ENCODE data around the gene CDH7.

- TF ChIP-seq TEAD2 (CRISPR knock-in tag; IDR thresholded peaks at IDR 0.05): no peak
- TF ChIP-seq POLR2A (IDR thresholded peaks at IDR 0.05; ENCODE audit: insufficient read depth in 1 of 2, low read depth in 2 of 2, low read length in 2 of 2): no peak
- no peak for TF ChIP-seq CTCF (CRISPR knock-in tag; IDR thresholded peaks at IDR 0.05)
- no peak for TF ChIP-seq CBX1 (IDR thresholded peaks at IDR 0.05; ENCODE audit: low read depth)
- no peak for TF ChIP-seq NR2C2 (CRISPR knock-in tag; IDR thresholded peaks at IDR 0.05; ENCODE audit: borderline replicate concordance)
- TF ChIP-seq ARHGAP35 (CRISPR knock-in tag; IDR thresholded peaks at IDR 0.05; ENCODE audit: borderline replicate concordance): no peak
- TF ChIP-seq EZH2 (conservative IDR thresholded peaks at IDR 0.05; ENCODE audit: low read depth, low read length): no peak
- TF ChIP-seq ZFAT (CRISPR knock-in tag; conservative IDR thresholded peaks at IDR 0.05): no peak
- TF ChIP-seq ATF2 (CRISPR knock-in tag; IDR thresholded peaks at IDR 0.05): no peak
These were observed 46.8 kb upstream of the CDH7 start for GRCh38 chr18:65704046-65704445.

Measured in HepG2 (cell line).